Activated CD4-positive, alpha-beta T cell treated with anti-CD3 and anti-CD28 coated beads, Interleukin-2, amount 50 U/mL, for 16 hours (primary cell): ENCODE results near the gene CRABP1.
A peak's percentile ranks its signal among the peaks of the same experiment; 100 is the strongest.

ENCODE experiments used
- DNase-seq: peaks from one replicate; pipeline ENCODE4 v3.0.0-alpha.2; 2020

The CRABP1 gene

GRCh38 chr15:78340231-78341056 is at the start of gene CRABP1:
Gene CRABP1 (plus strand): TSS chr15:78340353. CDS start chr15:78340429, 76 bp downstream.
- DNase-seq, result no peak

- no peak for DNase-seq
Observed at GRCh38 chr15:78291052-78291451, 49.1 kb upstream of the CRABP1 start.

GRCh38 chr15:78291698-78292097 is 48.5 kb upstream of the CRABP1 start:
- no peak for DNase-seq

GRCh38 chr15:78292219-78292618 is 47.9 kb upstream of the CRABP1 start:
- DNase-seq, result no peak

GRCh38 chr15:78299101-78299930 is 40.8 kb upstream of the CRABP1 start, which contains the start of gene SKIC8:
Gene SKIC8 (minus strand): TSS chr15:78299609. CDS start chr15:78295686, 3,923 bp downstream.
- DNase-seq, result peak; percentile 94

GRCh38 chr15:78301326-78301725 is 38.8 kb upstream of the CRABP1 start:
- DNase-seq, result peak; percentile 34

- DNase-seq, result no peak
Observed at GRCh38 chr15:78301828-78302227, 38.3 kb upstream of the CRABP1 start.

GRCh38 chr15:78302579-78303312 is 37.4 kb upstream of the CRABP1 start:
- peak; percentile 51 for DNase-seq

GRCh38 chr15:78304216-78305066 is 35.7 kb upstream of the CRABP1 start:
- no peak for DNase-seq

- DNase-seq, result no peak
Observed at GRCh38 chr15:78306176-78306774, 33.9 kb upstream of the CRABP1 start.

GRCh38 chr15:78307976-78308375 is 32.2 kb upstream of the CRABP1 start:
- DNase-seq, result no peak

GRCh38 chr15:78308422-78309032 is 31.6 kb upstream of the CRABP1 start:
- DNase-seq, result peak; percentile 64

GRCh38 chr15:78311292-78311691 is 28.9 kb upstream of the CRABP1 start:
- no peak for DNase-seq

GRCh38 chr15:78312536-78312935 is 27.6 kb upstream of the CRABP1 start:
- no peak for DNase-seq

GRCh38 chr15:78312957-78313356 is 27.2 kb upstream of the CRABP1 start:
- no peak for DNase-seq

GRCh38 chr15:78313383-78313782 is 26.8 kb upstream of the CRABP1 start:
- DNase-seq, result no peak

GRCh38 chr15:78314181-78314581 is 26.0 kb upstream of the CRABP1 start:
- no peak for DNase-seq

GRCh38 chr15:78315686-78316282 is 24.4 kb upstream of the CRABP1 start:
- DNase-seq, result no peak

GRCh38 chr15:78316283-78317083 is 23.7 kb upstream of the CRABP1 start:
- DNase-seq, result no peak
